IPS-15b (cell line): ENCODE data around the gene NHEJ1.

Experiments used
- H3K27me3 ChIP-seq: one replicate; pipeline ENCODE4 v1.6.1; 2013; ENCODE audit warnings: low read length; ENCODE audit not compliant: control insufficient read depth, insufficient read depth
- H3K36me3 ChIP-seq: one replicate; pipeline ENCODE4 v1.6.1; 2013; ENCODE audit warnings: low read length; ENCODE audit not compliant: control insufficient read depth, insufficient read depth
- H3K4me1 ChIP-seq: one replicate; pipeline ENCODE4 v1.6.1; 2013; ENCODE audit warnings: mild to moderate bottlenecking, low read length; ENCODE audit not compliant: control insufficient read depth, insufficient read depth
- H3K4me3 ChIP-seq: one replicate; pipeline ENCODE4 v1.5.1; 2013; ENCODE audit warnings: low read depth, low read length
- H3K9ac ChIP-seq: one replicate; pipeline ENCODE4 v1.6.1; 2013; ENCODE audit warnings: low read depth, mild to moderate bottlenecking, low read length
- H3K9me3 ChIP-seq: one replicate; pipeline ENCODE4 v1.6.1; 2013; ENCODE audit warnings: mild to moderate bottlenecking, low read length; ENCODE audit not compliant: control insufficient read depth, insufficient read depth

The NHEJ1 gene

GRCh38 chr2:219089330-219089729 is 71.3 kb downstream of the NHEJ1 start:
- no peaks in the 10 kb centered on the region for H3K4me1 ChIP-seq
- H3K27me3 ChIP-seq: no peaks in the 10 kb centered on the region
- no peaks in the 10 kb centered on the region for H3K9me3 ChIP-seq
- no peak overlapping the region for H3K9ac ChIP-seq
- no peaks in the 10 kb centered on the region for H3K36me3 ChIP-seq
- no peak overlapping the region for H3K4me3 ChIP-seq

- H3K4me3 ChIP-seq: no peak overlapping the region
- no peaks in the 10 kb centered on the region for H3K36me3 ChIP-seq
- no peak overlapping the region for H3K9ac ChIP-seq
- no peaks in the 10 kb centered on the region for H3K9me3 ChIP-seq
- H3K4me1 ChIP-seq: no peaks in the 10 kb centered on the region
- no peaks in the 10 kb centered on the region for H3K27me3 ChIP-seq
These were observed 72.8 kb downstream of the NHEJ1 start for GRCh38 chr2:219087848-219088247.

- Histone ChIP-seq H3K4me3 (no peak overlapping the region), H3K36me3 (no peaks in the 10 kb centered on the region), H3K4me1 (no peaks in the 10 kb centered on the region), H3K27me3 (no peaks in the 10 kb centered on the region), H3K9me3 (no peaks in the 10 kb centered on the region), H3K9ac (no peak overlapping the region)
These were observed 73.3 kb downstream of the NHEJ1 start for GRCh38 chr2:219087361-219087760.

- no peak overlapping the region for H3K9ac ChIP-seq
- H3K4me3 ChIP-seq: no peak overlapping the region
- H3K4me1 ChIP-seq: no peaks in the 10 kb centered on the region
- H3K9me3 ChIP-seq: no peaks in the 10 kb centered on the region
- no peaks in the 10 kb centered on the region for H3K27me3 ChIP-seq
- H3K36me3 ChIP-seq: no peaks in the 10 kb centered on the region
These were observed 74.4 kb downstream of the NHEJ1 start for GRCh38 chr2:219086196-219086595.

GRCh38 chr2:219084791-219085190 is 75.8 kb downstream of the NHEJ1 start:
- H3K36me3 ChIP-seq: no peaks in the 10 kb centered on the region
- no peaks in the 10 kb centered on the region for H3K9me3 ChIP-seq
- no peak overlapping the region for H3K4me3 ChIP-seq
- no peaks in the 10 kb centered on the region for H3K4me1 ChIP-seq
- no peaks in the 10 kb centered on the region for H3K27me3 ChIP-seq
- H3K9ac ChIP-seq: no peak overlapping the region

GRCh38 chr2:219082332-219082958 is 78.2 kb downstream of the NHEJ1 start:
- H3K36me3 ChIP-seq: no peaks in the 10 kb centered on the region
- no peaks in the 10 kb centered on the region for H3K9me3 ChIP-seq
- no peak overlapping the region for H3K4me3 ChIP-seq
- no peaks in the 10 kb centered on the region for H3K4me1 ChIP-seq
- no peak overlapping the region for H3K9ac ChIP-seq
- H3K27me3 ChIP-seq: no peaks in the 10 kb centered on the region

GRCh38 chr2:219081701-219082331 is 78.8 kb downstream of the NHEJ1 start:
- no peaks in the 10 kb centered on the region for H3K9me3 ChIP-seq
- no peaks in the 10 kb centered on the region for H3K27me3 ChIP-seq
- peaks cover 1% of the 10 kb centered on the region for H3K36me3 ChIP-seq
- no peak overlapping the region for H3K9ac ChIP-seq
- no peaks in the 10 kb centered on the region for H3K4me1 ChIP-seq
- H3K4me3 ChIP-seq: no peak overlapping the region

- H3K4me3 ChIP-seq: no peak overlapping the region
- no peaks in the 10 kb centered on the region for H3K9me3 ChIP-seq
- H3K36me3 ChIP-seq: peaks cover 2% of the 10 kb centered on the region
- H3K27me3 ChIP-seq: no peaks in the 10 kb centered on the region
- H3K4me1 ChIP-seq: no peaks in the 10 kb centered on the region
- no peak overlapping the region for H3K9ac ChIP-seq
These were observed 79.5 kb downstream of the NHEJ1 start for GRCh38 chr2:219081096-219081495.

- H3K9me3 ChIP-seq: no peaks in the 10 kb centered on the region
- H3K4me3 ChIP-seq: no peak overlapping the region
- no peaks in the 10 kb centered on the region for H3K27me3 ChIP-seq
- H3K9ac ChIP-seq: no peak overlapping the region
- no peaks in the 10 kb centered on the region for H3K4me1 ChIP-seq
- peaks cover 2% of the 10 kb centered on the region for H3K36me3 ChIP-seq
These were observed 81.2 kb downstream of the NHEJ1 start for GRCh38 chr2:219079417-219079816.

GRCh38 chr2:219078951-219079350 is 81.7 kb downstream of the NHEJ1 start:
- Histone ChIP-seq H3K4me3 (no peak overlapping the region), H3K27me3 (no peaks in the 10 kb centered on the region), H3K9ac (no peak overlapping the region), H3K9me3 (no peaks in the 10 kb centered on the region), H3K36me3 (peaks cover 2% of the 10 kb centered on the region), H3K4me1 (peaks cover 3% of the 10 kb centered on the region)

- H3K9me3 ChIP-seq: no peaks in the 10 kb centered on the region
- peaks cover 2% of the 10 kb centered on the region for H3K36me3 ChIP-seq
- no peak overlapping the region for H3K4me3 ChIP-seq
- H3K4me1 ChIP-seq: peaks cover 4% of the 10 kb centered on the region
- H3K9ac ChIP-seq: no peak overlapping the region
- H3K27me3 ChIP-seq: no peaks in the 10 kb centered on the region
These were observed 82.5 kb downstream of the NHEJ1 start for GRCh38 chr2:219078126-219078525.

GRCh38 chr2:219076253-219076652 is 84.4 kb downstream of the NHEJ1 start:
- peaks cover 4% of the 10 kb centered on the region for H3K4me1 ChIP-seq
- no peak overlapping the region for H3K4me3 ChIP-seq
- H3K9ac ChIP-seq: no peak overlapping the region
- no peaks in the 10 kb centered on the region for H3K9me3 ChIP-seq
- H3K36me3 ChIP-seq: peaks cover 2% of the 10 kb centered on the region
- no peaks in the 10 kb centered on the region for H3K27me3 ChIP-seq
